PC-9 (cell line): ENCODE results near the gene DPP7.

ENCODE experiments used
- CTCF ChIP-seq: fragments of 200-600 bp; sonication (generic); conservative IDR thresholded peaks from 2 replicates; pipeline ENCODE4 v1.6.1; 2017; ENCODE audit warnings: mixed run types, antibody characterized with exemption, mild to moderate bottlenecking, moderate library complexity
- EZH2 ChIP-seq: fragments of 200-600 bp; sonication (generic); IDR thresholded peaks from 2 replicates; pipeline ENCODE4 v1.8.0; 2017; ENCODE audit warnings: antibody characterized with exemption, low read depth

- TF ChIP-seq CTCF (no peak), EZH2 (no peak)
Measured at GRCh38 chr9:137161558-137162486, 47.3 kb upstream of the DPP7 start.
